GM18517 (cell line): ENCODE measurements around the gene SALL3.

Experiments used
- ATAC-seq: cut with Tn5 transposase; IDR thresholded peaks from one replicate; pipeline ENCODE4 v1.9.1; 2021; ENCODE audit warnings: mild to moderate bottlenecking, moderate library complexity; ENCODE audit not compliant: unreplicated experiment

The SALL3 gene

DNA sequence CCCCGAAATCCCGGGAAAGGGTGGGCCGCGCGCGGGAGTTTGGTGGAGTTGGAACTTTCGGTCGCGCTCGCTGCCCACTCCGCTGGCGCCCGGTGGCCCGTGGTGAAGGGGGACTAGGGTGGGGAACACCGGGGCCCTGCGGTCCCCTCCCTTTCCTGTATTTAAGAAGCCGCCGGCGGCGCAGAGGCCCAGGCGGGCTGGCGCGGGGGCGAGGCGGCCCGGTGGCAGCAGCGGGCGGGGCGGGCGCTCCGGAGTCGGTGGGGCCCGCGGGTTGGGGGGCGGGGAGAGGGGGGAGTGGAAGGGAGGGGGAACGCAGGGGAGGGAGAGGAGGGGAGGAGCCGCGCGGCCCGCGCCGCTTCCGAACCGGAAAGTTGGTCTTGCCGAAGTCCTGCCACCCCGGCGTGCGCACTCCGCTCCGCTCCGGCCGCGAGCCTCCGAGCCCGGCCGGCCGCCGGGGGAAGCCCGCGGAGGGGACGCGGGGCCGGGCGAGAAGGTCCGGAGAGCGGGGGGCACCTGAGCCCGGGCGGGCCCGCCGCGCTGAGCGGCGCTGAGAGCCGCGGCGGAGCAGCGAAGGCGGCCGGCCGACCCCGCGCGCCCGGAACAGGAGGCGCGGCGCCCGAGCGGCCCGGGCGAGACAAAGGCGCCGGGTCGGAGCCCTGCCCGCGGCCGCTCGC is 425 bp upstream of the SALL3 start:
- no peak for ATAC-seq

DNA sequence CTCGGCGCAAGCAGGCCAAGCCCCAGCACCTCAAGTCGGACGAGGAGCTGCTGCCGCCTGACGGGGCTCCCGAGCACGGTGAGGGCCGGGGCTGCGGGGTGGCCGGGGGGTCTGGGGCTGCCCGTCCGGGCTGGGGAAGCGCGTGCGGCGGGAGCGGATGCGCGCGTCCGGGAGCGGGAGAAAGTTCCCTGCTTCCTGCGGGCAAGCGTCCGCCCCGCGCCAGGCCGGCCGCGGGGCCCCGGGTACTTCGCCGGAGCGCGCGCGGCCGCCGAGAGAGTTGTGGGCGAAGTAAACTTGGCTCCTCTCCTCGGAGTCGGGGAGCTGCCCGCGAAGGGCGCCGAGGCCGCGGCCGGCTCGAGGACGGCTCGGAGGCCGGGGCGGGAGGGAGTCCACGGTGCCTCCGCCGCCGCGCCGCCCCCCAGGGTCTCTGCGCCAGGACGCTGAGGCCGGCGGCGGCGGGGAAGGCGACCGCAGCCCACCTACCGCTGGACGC is 707 bp downstream of the SALL3 start:
- no peak for ATAC-seq

DNA sequence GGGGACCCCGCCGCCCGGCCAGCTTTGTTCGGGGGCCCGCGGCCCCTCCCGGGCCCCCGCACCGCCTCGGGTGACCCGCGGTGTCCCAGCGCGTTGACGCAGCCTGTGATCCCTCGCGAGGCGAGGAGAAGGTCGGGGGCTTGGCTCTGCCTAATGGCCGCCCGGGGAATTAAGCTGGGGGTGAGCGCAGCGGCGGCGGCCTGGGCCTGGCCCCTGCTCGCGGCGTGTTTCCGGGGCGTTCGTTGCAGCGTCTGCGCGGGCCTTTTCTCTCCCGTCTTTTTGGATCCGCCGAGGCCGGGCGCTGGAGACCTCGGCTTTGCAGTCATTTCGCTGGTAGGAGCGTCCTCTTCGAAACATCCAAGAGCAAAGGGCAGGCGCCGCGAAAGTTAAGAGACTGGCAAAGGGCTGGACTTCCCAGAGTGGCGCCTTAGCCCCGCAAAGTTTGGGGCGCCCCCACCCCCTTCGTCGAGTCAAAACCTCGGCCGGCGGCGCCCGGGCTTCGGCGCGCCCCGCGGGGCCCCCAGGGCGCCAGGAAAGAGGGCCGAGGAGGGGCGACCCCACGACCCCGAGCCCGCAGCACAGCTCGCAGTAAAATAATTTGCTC is 1.3 kb downstream of the SALL3 start:
- ATAC-seq: no peak

DNA sequence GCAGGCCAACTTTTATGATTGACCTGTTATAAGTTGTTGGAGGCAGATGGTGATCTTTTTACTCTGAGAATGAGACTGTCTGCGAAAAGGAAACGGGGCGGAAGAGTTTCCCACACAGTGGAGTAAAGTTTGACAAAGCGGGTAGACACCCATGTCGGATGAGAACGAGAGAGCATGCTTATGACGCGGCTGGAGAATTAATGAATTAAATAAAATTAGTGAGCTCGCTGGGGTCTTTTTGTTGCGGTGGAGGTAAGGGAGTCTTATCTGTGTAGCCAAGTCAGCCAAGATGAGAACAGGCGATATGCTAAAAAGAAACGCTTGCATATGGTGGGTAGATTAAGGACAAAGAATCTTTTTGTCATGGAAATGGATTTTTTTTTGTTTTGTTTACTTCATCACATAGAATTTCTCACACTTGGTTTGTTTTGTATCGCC is 1.8 kb downstream of the SALL3 start:
- ATAC-seq: no peak

DNA sequence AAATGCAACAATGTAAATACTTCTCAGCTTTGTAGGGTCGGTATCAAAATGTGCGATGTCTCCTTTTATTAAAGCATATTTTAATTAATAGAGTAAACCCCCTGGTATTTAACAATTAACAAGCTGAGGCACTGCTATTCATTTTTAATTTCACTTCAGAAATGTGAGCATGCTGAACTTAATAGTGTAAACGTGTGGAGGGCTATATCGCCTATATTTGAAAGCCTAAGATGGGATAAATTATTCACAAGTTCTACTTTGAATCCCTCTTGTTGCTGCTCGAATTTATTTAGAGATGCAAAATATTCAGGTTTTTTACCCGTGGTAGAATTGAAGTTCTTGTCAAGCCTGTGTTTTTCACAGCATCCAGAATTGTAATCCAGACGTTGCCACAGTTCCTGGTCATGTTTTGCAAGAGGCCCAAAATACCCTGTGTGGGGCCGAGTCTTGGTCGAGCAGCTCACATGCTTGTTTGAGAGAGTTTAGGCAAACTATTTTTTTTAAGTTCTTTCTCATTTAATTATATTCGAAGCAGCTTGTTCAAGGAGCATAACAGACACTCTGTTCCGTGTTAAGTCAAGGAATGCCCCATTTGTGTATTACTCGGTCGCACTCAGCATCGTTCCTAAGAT is 2.5 kb downstream of the SALL3 start:
- ATAC-seq: no peak

DNA sequence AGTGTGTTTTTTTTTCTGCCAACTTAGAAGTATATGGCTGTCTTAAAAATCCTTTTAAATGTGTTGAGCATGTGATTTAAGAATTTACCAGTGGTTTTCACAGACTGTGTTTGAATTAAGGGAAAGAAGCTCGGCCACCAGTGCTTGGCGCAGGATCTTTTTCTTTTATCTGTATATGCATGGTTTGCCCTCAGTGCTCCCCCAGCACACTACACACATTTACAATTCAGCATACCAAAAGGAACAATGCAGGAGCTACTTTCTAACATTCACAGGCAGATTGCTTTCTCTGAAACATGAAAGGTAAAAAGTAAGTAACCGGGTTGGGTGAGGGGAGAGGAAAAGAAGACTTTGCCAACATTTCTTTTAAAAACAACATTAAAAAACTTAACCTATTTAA is 3.9 kb downstream of the SALL3 start:
- ATAC-seq: no peak

DNA sequence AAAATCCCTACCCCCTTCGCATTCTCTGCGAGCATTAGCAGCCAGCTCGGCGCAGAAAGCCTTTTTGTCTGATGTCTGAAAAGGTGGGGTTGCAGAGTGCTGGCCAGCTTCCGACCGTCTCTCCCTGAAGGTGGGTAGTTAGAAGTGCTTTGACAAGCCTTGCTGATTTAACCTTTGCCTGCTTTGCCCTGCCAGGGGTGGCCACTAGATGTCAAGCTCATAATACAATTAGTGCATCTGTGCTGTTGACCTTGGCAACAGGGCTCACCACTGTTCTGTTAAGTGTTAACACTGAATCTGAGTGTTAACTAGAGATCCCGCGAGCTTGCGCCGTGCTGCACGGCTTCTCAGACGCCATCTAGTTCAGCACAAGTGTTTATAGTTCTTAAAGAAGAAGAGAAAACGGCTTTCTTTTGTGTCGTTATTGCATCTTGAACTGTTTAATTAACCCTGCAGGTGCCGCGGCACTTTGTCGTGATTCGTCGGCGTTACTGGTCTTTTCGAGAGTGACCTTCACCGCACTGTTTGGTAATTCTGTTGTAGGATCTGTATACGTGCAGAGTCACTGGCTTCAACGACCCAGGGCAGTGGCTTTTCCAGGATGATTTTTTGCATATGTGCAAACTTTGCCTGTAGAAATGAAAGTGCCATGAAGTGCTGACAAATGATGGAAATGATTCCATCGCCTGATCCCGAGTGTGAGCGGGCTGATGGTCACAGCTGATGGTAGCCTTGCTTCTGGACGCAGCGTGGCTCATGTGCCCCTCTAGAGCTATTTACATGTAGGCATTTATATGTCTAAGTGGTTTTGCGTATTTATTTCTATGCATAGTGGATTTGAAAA is 5.5 kb downstream of the SALL3 start:
- ATAC-seq: no peak

DNA sequence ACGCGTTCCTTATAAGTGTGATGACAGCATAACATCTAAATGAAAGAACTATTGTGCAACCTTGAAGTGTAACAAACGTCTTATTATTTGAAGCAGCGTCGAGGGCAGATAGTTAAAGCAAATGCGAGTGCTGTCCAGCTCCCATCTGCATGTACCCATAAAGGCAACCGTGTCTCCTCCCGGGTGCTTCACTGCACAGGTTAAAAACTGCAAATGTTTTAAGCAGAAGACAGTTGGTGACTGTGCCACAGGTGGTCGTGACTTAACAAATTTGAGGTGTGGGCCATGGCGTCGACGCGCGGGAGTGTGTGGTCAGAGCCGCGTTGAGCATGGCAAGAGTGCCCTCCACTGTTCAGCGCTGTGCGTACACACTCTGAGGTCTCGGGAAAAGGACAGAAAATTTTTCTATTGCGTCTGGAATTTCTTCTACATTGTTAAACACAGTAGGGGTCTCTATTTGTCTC is 6.4 kb downstream of the SALL3 start:
- ATAC-seq: no peak

DNA sequence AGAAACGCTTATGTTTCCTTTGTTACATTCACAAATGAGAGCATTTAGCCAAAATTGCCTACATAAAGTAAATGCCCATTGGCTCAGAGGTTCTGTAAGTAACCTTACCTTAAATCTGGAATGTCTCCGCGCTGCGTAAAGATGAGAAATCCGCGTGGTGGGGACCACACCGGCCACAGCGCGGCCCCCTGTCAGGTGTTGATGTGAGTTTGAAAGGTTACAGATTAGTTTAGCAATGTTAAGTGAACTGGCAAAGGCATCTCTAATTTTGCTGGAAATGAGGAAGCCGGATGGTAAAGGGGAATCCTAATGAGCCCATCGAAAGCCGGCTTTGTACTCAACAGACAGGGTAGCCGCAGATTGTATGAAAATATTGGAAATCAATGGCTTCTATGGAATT is 11.8 kb downstream of the SALL3 start:
- no peak for ATAC-seq

DNA sequence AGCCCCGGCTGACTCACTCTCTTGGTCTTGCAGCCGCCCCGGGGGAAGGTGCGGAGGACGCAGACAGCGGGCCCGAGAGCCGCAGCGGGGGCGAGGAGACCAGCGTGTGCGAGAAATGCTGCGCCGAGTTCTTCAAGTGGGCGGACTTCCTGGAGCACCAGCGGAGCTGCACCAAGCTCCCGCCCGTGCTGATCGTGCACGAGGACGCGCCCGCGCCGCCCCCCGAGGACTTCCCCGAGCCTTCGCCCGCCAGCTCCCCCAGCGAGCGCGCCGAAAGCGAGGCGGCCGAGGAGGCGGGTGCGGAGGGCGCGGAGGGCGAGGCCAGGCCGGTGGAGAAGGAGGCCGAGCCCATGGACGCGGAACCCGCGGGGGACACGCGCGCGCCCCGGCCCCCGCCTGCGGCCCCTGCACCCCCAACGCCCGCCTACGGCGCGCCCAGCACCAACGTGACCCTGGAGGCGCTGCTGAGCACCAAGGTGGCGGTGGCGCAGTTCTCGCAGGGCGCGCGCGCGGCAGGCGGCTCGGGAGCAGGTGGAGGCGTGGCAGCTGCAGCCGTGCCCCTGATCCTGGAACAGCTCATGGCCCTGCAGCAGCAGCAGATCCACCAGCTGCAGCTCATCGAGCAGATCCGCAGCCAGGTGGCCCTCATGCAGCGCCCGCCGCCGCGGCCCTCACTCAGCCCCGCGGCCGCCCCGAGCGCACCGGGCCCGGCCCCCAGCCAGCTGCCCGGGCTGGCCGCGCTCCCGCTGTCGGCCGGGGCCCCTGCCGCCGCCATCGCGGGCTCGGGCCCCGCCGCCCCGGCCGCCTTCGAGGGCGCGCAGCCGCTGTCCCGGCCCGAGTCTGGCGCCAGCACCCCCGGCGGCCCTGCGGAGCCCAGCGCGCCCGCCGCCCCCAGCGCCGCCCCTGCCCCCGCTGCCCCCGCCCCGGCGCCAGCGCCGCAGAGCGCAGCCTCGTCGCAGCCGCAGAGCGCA is 12.7 kb downstream of the SALL3 start:
- no peak for ATAC-seq

DNA sequence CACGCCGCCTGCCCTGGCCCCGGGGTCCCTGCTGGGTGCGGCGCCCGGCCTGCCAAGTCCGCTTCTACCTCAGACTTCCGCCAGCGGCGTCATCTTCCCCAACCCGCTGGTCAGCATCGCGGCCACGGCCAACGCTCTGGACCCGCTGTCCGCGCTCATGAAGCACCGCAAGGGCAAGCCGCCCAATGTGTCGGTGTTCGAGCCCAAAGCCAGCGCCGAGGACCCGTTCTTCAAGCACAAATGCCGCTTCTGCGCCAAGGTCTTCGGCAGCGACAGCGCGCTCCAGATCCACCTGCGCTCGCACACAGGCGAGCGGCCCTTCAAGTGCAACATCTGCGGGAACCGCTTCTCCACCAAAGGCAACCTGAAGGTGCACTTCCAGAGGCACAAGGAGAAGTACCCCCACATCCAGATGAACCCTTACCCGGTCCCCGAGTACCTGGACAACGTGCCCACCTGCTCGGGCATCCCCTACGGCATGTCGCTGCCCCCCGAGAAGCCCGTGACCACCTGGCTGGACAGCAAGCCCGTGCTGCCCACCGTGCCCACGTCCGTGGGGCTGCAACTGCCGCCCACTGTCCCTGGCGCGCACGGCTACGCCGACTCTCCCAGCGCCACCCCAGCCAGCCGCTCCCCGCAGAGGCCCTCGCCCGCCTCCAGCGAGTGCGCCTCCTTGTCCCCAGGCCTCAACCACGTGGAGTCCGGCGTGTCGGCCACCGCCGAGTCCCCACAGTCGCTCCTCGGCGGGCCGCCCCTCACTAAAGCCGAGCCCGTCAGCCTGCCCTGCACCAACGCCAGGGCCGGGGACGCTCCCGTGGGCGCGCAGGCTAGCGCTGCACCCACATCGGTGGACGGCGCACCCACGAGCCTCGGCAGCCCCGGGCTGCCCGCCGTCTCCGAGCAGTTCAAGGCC is 13.7 kb downstream of the SALL3 start:
- no peak for ATAC-seq

DNA sequence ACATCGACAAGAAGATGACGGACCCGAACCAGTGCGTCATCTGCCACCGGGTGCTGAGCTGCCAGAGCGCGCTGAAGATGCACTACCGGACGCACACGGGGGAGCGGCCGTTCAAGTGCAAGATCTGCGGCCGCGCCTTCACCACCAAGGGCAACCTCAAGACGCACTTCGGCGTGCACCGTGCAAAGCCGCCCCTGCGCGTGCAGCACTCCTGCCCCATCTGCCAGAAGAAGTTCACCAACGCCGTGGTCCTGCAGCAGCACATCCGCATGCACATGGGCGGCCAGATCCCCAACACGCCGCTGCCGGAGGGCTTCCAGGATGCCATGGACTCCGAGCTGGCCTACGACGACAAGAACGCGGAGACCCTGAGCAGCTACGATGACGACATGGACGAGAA is 14.4 kb downstream of the SALL3 start:
- no peak for ATAC-seq

DNA sequence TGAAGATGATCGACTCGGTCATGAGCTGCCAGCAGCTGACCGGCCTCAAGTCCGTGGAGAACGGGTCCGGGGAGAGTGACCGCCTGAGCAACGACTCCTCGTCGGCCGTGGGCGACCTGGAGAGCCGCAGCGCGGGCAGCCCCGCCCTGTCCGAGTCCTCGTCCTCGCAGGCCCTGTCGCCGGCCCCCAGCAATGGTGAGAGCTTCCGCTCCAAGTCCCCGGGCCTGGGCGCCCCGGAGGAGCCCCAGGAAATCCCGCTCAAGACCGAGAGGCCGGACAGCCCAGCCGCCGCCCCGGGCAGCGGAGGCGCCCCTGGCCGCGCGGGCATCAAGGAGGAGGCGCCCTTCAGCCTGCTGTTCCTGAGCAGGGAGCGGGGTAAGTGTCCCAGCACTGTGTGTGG is 14.9 kb downstream of the SALL3 start:
- no peak for ATAC-seq

DNA sequence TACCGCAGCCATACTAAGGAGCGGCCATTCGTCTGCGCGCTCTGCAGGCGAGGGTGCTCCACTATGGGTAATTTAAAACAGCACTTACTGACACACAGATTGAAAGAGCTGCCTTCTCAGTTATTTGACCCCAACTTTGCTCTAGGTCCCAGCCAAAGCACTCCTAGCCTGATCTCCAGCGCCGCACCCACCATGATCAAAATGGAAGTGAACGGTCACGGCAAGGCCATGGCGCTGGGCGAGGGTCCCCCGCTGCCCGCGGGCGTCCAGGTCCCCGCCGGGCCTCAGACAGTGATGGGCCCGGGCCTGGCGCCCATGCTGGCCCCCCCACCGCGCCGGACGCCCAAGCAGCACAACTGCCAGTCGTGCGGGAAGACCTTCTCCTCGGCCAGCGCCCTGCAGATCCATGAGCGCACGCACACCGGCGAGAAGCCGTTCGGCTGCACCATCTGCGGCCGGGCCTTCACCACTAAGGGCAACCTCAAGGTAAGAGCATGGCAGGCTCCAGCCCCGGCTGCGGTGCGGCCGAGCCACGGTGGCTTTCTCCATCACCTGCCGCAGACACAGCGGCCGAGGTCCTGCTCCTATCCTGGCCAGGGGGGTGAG is 15.5 kb downstream of the SALL3 start:
- ATAC-seq: no peak

DNA sequence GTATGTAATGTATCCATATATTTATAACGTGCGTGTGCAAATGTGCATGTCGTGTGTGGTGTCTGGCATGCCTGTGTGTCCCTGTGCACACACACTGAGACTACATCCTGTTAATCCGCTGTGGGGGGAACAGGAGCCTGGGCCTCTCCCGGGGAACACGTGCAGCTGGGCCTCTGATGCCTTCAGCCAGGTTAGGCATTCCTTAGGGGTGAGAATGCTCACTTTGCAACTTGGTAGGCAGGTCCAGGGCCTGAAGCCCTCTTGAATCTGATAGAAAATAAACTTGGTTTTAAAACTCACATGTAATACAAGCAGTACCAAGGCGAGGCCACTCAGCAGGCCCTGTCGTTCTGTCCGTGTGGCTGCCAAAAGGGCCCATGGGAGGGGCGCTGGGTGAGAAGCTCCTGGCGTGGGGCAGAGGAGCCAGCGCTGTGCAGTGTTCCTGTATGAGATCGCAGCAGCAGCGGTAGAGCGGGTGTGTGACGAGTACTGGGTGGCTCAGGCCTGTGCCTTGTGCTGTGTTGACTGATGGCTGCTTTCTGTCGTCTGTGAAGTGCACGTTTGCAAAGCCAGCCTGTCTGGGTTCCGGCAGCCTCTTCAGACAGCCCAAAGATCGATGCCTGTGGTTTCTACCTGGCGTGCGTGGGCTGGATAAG is 16.2 kb downstream of the SALL3 start:
- ATAC-seq: no peak

DNA sequence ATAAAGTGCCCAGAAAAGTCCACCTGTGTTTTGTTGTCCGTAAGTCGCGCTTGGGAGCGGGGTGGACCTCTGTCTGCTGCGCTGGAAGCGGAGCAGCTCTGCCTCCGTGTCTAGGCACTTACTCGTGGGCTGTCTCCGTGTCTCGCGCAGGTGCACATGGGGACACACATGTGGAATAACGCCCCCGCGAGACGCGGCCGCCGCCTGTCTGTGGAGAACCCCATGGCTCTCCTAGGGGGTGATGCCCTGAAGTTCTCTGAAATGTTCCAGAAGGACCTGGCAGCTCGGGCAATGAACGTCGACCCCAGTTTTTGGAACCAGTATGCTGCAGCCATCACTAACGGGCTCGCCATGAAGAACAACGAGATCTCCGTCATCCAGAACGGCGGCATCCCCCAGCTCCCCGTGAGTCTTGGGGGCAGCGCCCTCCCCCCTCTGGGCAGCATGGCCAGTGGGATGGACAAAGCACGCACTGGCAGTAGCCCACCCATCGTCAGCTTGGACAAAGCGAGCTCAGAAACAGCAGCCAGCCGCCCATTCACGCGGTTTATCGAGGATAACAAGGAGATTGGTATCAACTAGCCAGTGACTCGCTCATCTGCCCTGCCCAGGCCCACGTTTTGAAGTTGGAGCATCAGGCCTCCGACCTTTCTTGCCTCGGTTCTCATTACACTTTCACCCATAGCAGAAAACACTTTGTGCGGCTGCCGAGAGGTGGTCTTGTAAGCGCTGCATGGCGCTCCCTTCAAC is 17.3 kb downstream of the SALL3 start:
- ATAC-seq: no peak

DNA sequence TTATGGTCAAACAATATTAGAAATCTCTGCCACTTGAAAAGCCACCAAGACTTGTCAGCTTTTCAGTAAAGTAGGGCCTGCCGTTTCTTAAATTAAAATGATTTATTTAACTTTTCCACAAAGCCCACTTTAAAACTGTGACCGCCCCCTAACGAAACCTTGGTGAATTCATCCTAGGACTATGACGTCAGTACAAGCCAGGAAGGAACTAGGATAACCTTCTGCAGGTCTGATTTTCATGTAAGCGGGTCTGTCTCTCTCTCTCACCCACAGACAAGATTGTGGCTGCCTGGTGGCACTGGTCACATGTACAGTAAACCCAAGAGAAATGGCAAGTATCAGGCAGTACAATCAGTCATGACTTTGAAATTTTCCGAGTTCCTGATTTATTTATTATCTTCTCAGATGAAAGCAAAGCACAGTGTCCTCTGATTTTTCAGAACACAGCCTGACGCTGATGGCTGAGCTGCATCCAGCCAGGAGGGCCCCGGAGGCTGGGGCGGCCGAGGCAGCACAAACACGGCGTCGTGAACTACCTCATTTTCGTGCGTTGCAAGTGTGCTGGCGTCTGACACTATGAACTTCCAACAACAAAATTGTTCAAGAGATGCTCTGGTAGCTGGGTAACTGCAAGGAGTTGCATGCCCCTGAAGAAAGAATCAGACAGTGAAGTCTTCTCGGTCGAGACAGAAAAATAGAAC is 18.9 kb downstream of the SALL3 start:
- no peak for ATAC-seq
